Keratinocyte (primary cell): ENCODE results near the gene KRCC1. TPM values are rescaled to one million over a fixed set of nuclear protein-coding genes. Genes with fewer than 3 reads are reported as not detected.

Experiments used
- DNase-seq: peaks from one replicate; pipeline ENCODE4 v3.0.0-alpha.2; 2011; ENCODE audit warnings: low read depth, missing footprints, low spot score
- FAIRE-seq: peaks from 2 replicates; lab custom pipeline; 2011; peaks lifted over from hg19 to GRCh38; lab: Jason Lieb, UNC
- H2AFZ ChIP-seq: 2 replicates; pipeline ENCODE4 v1.6.0; 2012; ENCODE audit warnings: low read length, control low read depth, inconsistent platforms; ENCODE audit not compliant: control insufficient read depth
- H3K27ac ChIP-seq: 2 replicates; pipeline ENCODE4 v1.5.1; 2011; ENCODE audit warnings: low read length; ENCODE audit not compliant: control insufficient read depth, insufficient read depth
- H3K27me3 ChIP-seq: 3 replicates; pipeline ENCODE4 v1.6.0; 2011; ENCODE audit warnings: low read length; ENCODE audit not compliant: control insufficient read depth, insufficient read depth; ENCODE audit errors: extremely low read depth
- H3K36me3 ChIP-seq, 2 experiments: 2 replicates in 1 of 2; 3 replicates in 1 of 2; pipeline ENCODE4 v1.5.1; 2011; ENCODE audit warnings: low read length in 2 of 2, mild to moderate bottlenecking in 1 of 2; ENCODE audit not compliant: control insufficient read depth in 2 of 2, insufficient read depth in 2 of 2; ENCODE audit errors: extremely low read depth in 1 of 2
- H3K4me1 ChIP-seq: 3 replicates; pipeline ENCODE4 v1.5.1; 2011; ENCODE audit warnings: low read length; ENCODE audit not compliant: control insufficient read depth, insufficient read depth; ENCODE audit errors: extremely low read depth
- H3K4me2 ChIP-seq: 3 replicates; pipeline ENCODE4 v1.6.0; 2011; ENCODE audit warnings: low read depth, low read length; ENCODE audit not compliant: control insufficient read depth, insufficient read depth; ENCODE audit errors: extremely low read depth
- H3K4me3 ChIP-seq, 3 experiments: fragments of 200-600 bp in 1 of 3; sonication (generic) in 1 of 3; 2 replicates in 2 of 3; 3 replicates in 1 of 3; pipeline ENCODE4 v1.5.1; 2011 to 2016; ENCODE audit warnings: low read length in 3 of 3, mild to moderate bottlenecking in 3 of 3, control low read depth in 2 of 3, inconsistent platforms in 1 of 3, low read depth in 1 of 3, mixed read lengths in 1 of 3, mixed run types in 1 of 3, moderate library complexity in 1 of 3; ENCODE audit not compliant: control insufficient read depth in 2 of 3, insufficient read depth in 2 of 3; ENCODE audit errors: extremely low read depth in 1 of 3
- H3K79me2 ChIP-seq: 2 replicates; pipeline ENCODE4 v1.6.0; 2012; ENCODE audit warnings: low read length; ENCODE audit not compliant: control insufficient read depth, insufficient read depth
- H3K9ac ChIP-seq: 3 replicates; pipeline ENCODE4 v1.6.0; 2011; ENCODE audit warnings: low read length; ENCODE audit not compliant: control insufficient read depth, insufficient read depth; ENCODE audit errors: extremely low read depth
- H3K9me1 ChIP-seq: 3 replicates; pipeline ENCODE4 v1.6.0; 2011; ENCODE audit warnings: low read length; ENCODE audit not compliant: control insufficient read depth, insufficient read depth; ENCODE audit errors: extremely low read depth
- H3K9me3 ChIP-seq: 2 replicates; pipeline ENCODE4 v1.5.1; 2012; ENCODE audit warnings: low read depth, low read length; ENCODE audit not compliant: control insufficient read depth
- H4K20me1 ChIP-seq: 3 replicates; pipeline ENCODE4 v1.6.0; 2011; ENCODE audit warnings: low read length; ENCODE audit not compliant: control insufficient read depth, insufficient read depth; ENCODE audit errors: extremely low read depth
- CTCF ChIP-seq, 3 experiments: IDR thresholded peaks in 1 of 3; conservative IDR thresholded peaks in 1 of 3; optimal IDR thresholded peaks in 1 of 3; 2 replicates in 2 of 3; 3 replicates in 1 of 3; pipeline versions ENCODE3 to v1.5.1; 2011; ENCODE audit warnings: low read length in 3 of 3, mild to moderate bottlenecking in 3 of 3, moderate library complexity in 2 of 3, control low read depth in 1 of 3, inconsistent platforms in 1 of 3; ENCODE audit not compliant: insufficient read depth in 2 of 3; ENCODE audit errors: extremely low read depth in 1 of 3
- EZH2 ChIP-seq: IDR thresholded peaks from one replicate; pipeline ENCODE4 v1.6.1; 2012; ENCODE audit warnings: inconsistent platforms, mild to moderate bottlenecking, low read length, moderate library complexity
- dilution Hi-C: fragments of 300-500 bp; cut with MboI; formaldehyde crosslinking; loops from one replicate; pipeline ENCODE4 v1.7.0; 2020; ENCODE audit warnings: low sequenced_read_pairs; ENCODE audit not compliant: extremely low pct_ligation_motif_present
- polyA plus RNA-seq, 5 experiments: library from polyadenylated mRNA; depleted of rRNA in 3 of 5; stranded (reverse) in 3 of 5; stranded (forward) in 1 of 5; unstranded in 1 of 5; fragments of >200 nt; gene quantifications; 1 replicate in 1 of 5; 2 replicates in 3 of 5; 3 replicates in 1 of 5; pipeline versions ENCODE4 v1.2.1 to v1.2.3, GENCODE V29; 2011 to 2012; ENCODE audit warnings: missing spikeins in 2 of 5, low read depth in 1 of 5, low replicate concordance in 1 of 5

KRCC1 gene
- polyA plus RNA-seq, 1 donor (not counting 4 experiments of a cell fraction or from before 2014, with no cell fraction given): 21.1 TPM

- Histone ChIP-seq H3K27me3 (peaks cover 4% of the 10 kb centered on the region), H3K4me2 (no peak overlapping the region), H3K4me3 (no peak overlapping the region), H2AFZ (no peak overlapping the region), H3K9me3 (no peaks in the 10 kb centered on the region), H3K79me2 (no peaks in the 10 kb centered on the region), H3K4me1 (peaks cover 3% of the 10 kb centered on the region), H3K9me1 (no peaks in the 10 kb centered on the region), H3K9ac (no peak overlapping the region), H3K36me3 (no peaks in the 10 kb centered on the region), H4K20me1 (no peaks in the 10 kb centered on the region), H3K27ac (no peak overlapping the region)
- FAIRE-seq (no peak), DNase-seq (no peak)
- dilution Hi-C loops: no loop called here
- TF ChIP-seq EZH2 (no peak), CTCF (optimal IDR thresholded peaks at IDR 0.05 in 1 of 3, IDR thresholded peaks at IDR 0.05 in 1 of 3, conservative IDR thresholded peaks at IDR 0.05 in 1 of 3; ENCODE audit: extremely low read depth in 1 of 3, insufficient read depth in 2 of 3, low read length in 3 of 3) (no peak)
Observed at GRCh38 chr2:88097891-88098557, 42.4 kb upstream of the KRCC1 start.

GRCh38 chr2:88097192-88097591 lies 41.6 kb upstream of the KRCC1 start:
- DNase-seq (no peak), FAIRE-seq (no peak)
- Histone ChIP-seq H3K27ac (no peak overlapping the region), H3K9me1 (no peaks in the 10 kb centered on the region), H3K36me3 (no peaks in the 10 kb centered on the region), H4K20me1 (no peaks in the 10 kb centered on the region), H3K9me3 (no peaks in the 10 kb centered on the region), H3K4me3 (no peak overlapping the region), H3K79me2 (no peaks in the 10 kb centered on the region), H3K9ac (no peak overlapping the region), H3K4me2 (no peak overlapping the region), H3K27me3 (peaks cover 4% of the 10 kb centered on the region), H2AFZ (no peak overlapping the region), H3K4me1 (peaks cover 3% of the 10 kb centered on the region)
- no peak for TF ChIP-seq CTCF (optimal IDR thresholded peaks at IDR 0.05 in 1 of 3, IDR thresholded peaks at IDR 0.05 in 1 of 3, conservative IDR thresholded peaks at IDR 0.05 in 1 of 3; ENCODE audit: extremely low read depth in 1 of 3, insufficient read depth in 2 of 3, low read length in 3 of 3)
- no peak for TF ChIP-seq EZH2
- dilution Hi-C loops: no loop called here
